Epithelial cell of proximal tubule (primary cell): ENCODE measurements around the gene TULP3. TPM values are rescaled to one million over a fixed set of nuclear protein-coding genes. Genes with fewer than 3 reads are reported as not detected.

Source experiments
- DNase-seq: peaks from one replicate; pipeline ENCODE4 v3.0.0-alpha.2; 2011; ENCODE audit warnings: low read depth
- H3K4me3 ChIP-seq: 2 replicates; pipeline ENCODE4 v1.5.1; 2011; ENCODE audit warnings: low read depth, mild to moderate bottlenecking, low read length
- total RNA-seq: library from RNA; depleted of rRNA; stranded (reverse); fragments of >200 nt; gene quantifications from 2 replicates; pipeline ENCODE4 v1.2.3, GENCODE V29; 2015
- TF ChIP-seq, protein P1 (sequence below): conservative IDR thresholded peaks from 2 replicates; pipeline ENCODE4 v1.5.1; 2012; ENCODE audit warnings: low read depth, mild to moderate bottlenecking, low read length

Gene TULP3
- total RNA-seq, 1 donor from 2014 or later = 26.6 TPM

- H3K4me3 ChIP-seq = peak within 1 kb of the TSS; percentile 73
- TF ChIP-seq, protein P1, sequence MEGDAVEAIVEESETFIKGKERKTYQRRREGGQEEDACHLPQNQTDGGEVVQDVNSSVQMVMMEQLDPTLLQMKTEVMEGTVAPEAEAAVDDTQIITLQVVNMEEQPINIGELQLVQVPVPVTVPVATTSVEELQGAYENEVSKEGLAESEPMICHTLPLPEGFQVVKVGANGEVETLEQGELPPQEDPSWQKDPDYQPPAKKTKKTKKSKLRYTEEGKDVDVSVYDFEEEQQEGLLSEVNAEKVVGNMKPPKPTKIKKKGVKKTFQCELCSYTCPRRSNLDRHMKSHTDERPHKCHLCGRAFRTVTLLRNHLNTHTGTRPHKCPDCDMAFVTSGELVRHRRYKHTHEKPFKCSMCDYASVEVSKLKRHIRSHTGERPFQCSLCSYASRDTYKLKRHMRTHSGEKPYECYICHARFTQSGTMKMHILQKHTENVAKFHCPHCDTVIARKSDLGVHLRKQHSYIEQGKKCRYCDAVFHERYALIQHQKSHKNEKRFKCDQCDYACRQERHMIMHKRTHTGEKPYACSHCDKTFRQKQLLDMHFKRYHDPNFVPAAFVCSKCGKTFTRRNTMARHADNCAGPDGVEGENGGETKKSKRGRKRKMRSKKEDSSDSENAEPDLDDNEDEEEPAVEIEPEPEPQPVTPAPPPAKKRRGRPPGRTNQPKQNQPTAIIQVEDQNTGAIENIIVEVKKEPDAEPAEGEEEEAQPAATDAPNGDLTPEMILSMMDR = no peak
- no peak for DNase-seq
Measured at GRCh38 chr12:2959192-2959504, 68.5 kb downstream of the TULP3 start, which contains the start of gene TEAD4. TSS of gene TEAD4 (plus strand) at chr12:2959397.

- H3K4me3 ChIP-seq = peak overlapping the region; percentile 73
- DNase-seq = peak; percentile 9
Measured at GRCh38 chr12:2959505-2960389, 69.1 kb downstream of the TULP3 start.

DNA sequence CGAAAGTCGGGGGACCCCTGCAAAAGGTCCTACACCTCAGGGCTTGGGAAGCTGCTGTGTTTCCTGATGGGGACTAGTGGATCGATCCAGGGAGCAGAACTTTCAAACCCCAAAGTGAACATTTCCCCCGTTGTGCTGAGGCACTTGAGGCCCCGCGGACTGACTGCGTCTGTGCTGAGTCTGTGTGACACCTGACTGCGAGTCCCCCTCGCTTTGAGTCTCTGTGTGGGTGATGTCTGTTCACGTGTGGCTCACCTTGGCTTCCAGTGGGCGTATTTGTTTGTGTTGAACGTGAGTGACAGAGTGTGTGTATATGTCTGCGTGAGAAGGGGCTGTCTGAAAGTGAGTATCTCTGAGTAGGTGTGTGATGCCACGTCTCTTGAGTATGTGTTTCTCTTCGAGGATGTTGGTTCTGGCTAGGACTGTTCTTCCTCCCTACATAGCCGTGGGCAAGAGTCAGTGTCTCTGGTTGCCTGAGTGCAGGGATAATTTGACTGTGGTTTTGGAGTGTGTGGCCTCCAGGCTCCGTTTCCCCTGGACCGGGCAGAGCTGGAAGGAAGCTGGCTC lies 69.8 kb downstream of the TULP3 start:
- TF ChIP-seq, protein P1 = no peak
- DNase-seq = peak; percentile 4
- peak overlapping the region; percentile 73 for H3K4me3 ChIP-seq

More at GRCh38 chr12:2959505-2960389, 69.1 kb downstream of the TULP3 start:
- TF ChIP-seq, protein P1 = no peak

- no peak for DNase-seq
- TF ChIP-seq, protein P1 = no peak
- peak overlapping the region; percentile 73 for H3K4me3 ChIP-seq
Measured at GRCh38 chr12:2960996-2961616, 70.4 kb downstream of the TULP3 start.

DNA sequence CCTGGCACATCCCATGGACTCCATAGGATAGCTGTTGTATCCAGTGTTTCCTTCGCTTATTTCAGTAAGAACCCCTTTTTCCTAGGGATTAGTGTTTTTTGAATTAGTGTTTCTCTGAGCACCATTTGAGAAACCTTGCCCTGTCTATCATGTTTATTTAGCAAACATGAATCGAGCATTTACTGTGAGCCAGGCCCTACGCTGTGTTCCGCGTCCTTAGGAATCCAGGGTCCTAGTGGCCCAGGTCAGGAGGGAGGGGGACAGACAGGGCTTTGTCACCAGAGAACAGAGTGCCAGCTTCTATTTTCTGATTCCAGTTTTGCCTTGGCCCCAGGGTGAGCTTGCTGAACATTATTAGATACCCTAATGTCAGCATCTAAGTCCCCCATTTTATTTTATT lies 71.0 kb downstream of the TULP3 start:
- TF ChIP-seq, protein P1 = no peak
- no peak for DNase-seq
- H3K4me3 ChIP-seq = no peak overlapping the region

DNA sequence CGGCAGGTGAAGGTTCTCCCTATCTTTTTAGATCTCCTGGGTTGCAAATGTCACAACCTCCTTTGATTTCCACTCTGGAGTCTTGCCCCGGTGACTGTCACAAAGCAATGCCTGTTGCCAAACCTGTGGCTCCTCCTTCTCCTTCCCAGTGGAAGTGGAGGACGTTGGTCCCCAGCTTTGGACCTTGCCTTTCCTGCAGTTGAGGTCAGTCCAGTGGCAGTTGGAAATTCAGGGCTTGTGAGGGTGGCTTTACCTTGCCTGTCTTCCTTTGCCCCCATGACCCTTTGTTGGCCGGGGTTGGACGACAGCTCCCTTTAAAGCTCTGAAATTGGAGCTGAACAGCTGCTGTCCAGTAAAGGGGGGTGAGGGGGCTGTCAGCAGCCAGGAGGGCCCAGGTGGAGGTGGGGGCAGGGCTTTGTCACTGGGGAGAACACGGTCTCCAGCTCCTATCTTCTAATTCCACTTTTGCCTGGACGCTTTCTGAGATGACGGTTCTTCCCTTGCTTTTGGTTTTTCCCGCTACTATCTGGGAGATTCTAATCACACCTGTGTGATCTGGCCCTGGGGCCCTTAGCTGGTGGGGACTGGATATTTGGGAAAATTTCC lies 72.6 kb downstream of the TULP3 start:
- TF ChIP-seq, protein P1 = no peak
- H3K4me3 ChIP-seq = no peak overlapping the region
- no peak for DNase-seq
